Ammon's horn (tissue), 1 donor: Measurements from ENCODE around the gene POTED.
"Not testable (repeated sequence)": the region's sequence is repeated elsewhere in the genome, so short reads cannot be mapped to it uniquely, and the experiment has no call there.

Experiments used
- DNase-seq: peaks from one replicate; pipeline ENCODE4 v3.0.0-alpha.2; 2016; ENCODE audit warnings: low spot score

The POTED gene

GRCh38 chr21:13609477-13609876 is at the start of gene POTED:
Gene POTED (plus strand): TSS chr21:13609777. CDS start chr21:13610229, 452 bp downstream.
- not testable (repeated sequence) for DNase-seq

DNA sequence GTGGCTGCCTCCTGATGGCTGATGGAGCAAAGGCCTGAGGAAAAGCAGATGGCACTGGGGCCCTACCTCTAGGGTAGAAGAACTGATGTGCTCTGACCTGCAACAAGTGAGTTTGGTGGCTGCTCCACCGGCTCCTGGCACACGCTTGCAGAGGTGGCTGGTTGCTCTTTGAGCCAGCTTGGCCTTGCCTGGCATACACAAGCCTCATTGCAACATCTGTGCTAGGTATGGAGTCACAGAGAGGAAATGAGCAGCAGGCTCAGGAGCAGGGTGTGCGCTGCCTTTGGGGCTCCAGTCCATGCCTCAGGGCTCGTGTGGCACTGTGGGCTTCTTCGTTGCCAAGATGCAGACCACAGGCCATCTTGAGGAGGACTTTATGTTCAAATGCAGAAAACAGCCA is 40.5 kb downstream of the POTED start:
- not testable (repeated sequence) for DNase-seq

DNA sequence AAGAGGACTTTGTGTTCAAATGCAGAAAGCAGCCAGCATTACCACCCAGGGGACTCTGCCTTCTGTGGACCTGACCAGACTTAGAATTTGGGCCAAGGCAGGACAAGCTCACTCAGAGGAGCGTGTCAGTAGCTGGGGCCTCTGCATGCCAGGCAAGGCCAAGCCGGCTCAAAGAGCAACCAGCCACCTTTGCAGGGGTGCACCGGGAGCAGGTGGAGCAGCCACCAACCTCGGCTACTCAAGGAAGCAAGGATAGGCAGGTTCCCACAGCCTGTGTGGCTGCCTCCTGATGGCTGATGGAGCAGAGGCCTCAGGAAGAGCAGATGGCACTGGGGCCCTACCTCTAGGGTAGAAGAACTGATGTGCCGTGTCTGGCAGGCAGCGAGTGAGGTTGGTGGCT is 42.2 kb downstream of the POTED start:
- not testable (repeated sequence) for DNase-seq
